Suprapubic skin (tissue), 4 donors: ENCODE measurements around the gene DAB2IP.

Source experiments
- CTCF ChIP-seq, 2 donors: fragments of 200-600 bp in 1 of 2; fragments of 450-650 bp in 1 of 2; sonication (generic) in 1 of 2; IDR thresholded peaks; one replicate each; pipeline ENCODE4 v1.5.1; 2016 to 2019; ENCODE audit warnings: antibody characterized with exemption in 2 of 2, mild to moderate bottlenecking in 1 of 2, moderate library complexity in 1 of 2
- EP300 ChIP-seq: sonication (generic); formaldehyde crosslinking; IDR thresholded peaks from one replicate; pipeline ENCODE4 v1.6.1; 2017; ENCODE audit warnings: antibody characterized with exemption
- POLR2A ChIP-seq, 2 donors: fragments of 450-650 bp; IDR thresholded peaks; one replicate each; pipeline ENCODE4 v1.6.1; 2017; ENCODE audit warnings: antibody characterized with exemption in 2 of 2, mild to moderate bottlenecking in 2 of 2, moderate library complexity in 2 of 2
- POLR2AphosphoS5 ChIP-seq, 3 donors: sonication (generic); formaldehyde crosslinking; IDR thresholded peaks; one replicate each; pipeline ENCODE4 v1.6.1; 2017; ENCODE audit warnings: antibody characterized with exemption in 3 of 3

DNA sequence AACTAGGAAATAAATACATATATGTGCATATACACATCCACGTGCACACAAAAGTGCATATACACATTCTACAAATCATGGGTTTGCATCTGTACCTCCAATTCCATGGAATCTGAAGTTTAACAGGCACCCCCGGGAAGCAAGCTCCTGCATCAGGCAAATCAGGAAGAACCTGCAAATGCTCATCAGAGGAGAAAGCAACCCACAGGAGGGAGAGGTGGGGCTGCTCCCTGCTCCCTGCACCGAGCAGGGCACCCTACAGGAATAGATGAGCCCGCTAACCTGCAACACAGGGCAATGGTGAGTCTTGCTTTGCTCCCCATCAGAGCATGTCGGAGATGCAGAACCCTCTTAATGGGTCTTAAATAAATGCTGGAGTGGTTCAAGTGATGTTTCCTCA is 151.3 kb downstream of the DAB2IP start:
- TF ChIP-seq POLR2A (IDR thresholded peaks at IDR 0.05) = no peak
- no peak for TF ChIP-seq CTCF (IDR thresholded peaks at IDR 0.05)
- no peak for TF ChIP-seq POLR2AphosphoS5 (IDR thresholded peaks at IDR 0.05)
- TF ChIP-seq EP300 = no peak
